PC-3 (cell line): ENCODE measurements around the gene CCNL2. TPM values are rescaled to one million over a fixed set of nuclear protein-coding genes. Genes with fewer than 3 reads are reported as not detected.

Experiments
- ATAC-seq: fragments of 200-7000 bp; cut with Tn5 transposase; 2 replicates; pipeline ENCODE4 v1.9.1; 2020; ENCODE audit warnings: mild to moderate bottlenecking, moderate library complexity
- BruUV-seq: library from RNA; stranded (reverse); fragments of 400-500 nt; replicated peaks from 2 replicates; lab custom pipeline; 2021; lab: Mats Ljungman, UMichigan
- CTCF ChIA-PET: fragments of 300-600 bp; sonication (Branson Sonifier 250); formaldehyde crosslinking; loops from one replicate; lab custom pipeline; 2022; ENCODE audit warnings: antibody characterized with exemption; lab: Charles Lee
- POLR2A ChIA-PET: fragments of 300-600 bp; sonication (Branson Sonifier 250); formaldehyde crosslinking; loops from one replicate; lab custom pipeline; 2022; ENCODE audit warnings: antibody characterized with exemption; ENCODE audit not compliant: unreplicated experiment; lab: Charles Lee
- DNase-seq: peaks from one replicate; pipeline ENCODE4 v3.0.0-alpha.2; 2015
- H2AFZ ChIP-seq: fragments of 300-600 bp; sonication (generic); 2 replicates; pipeline ENCODE4 v1.6.0; 2016; ENCODE audit warnings: antibody characterized with exemption, low read length
- H3F3A ChIP-seq: fragments of 300-600 bp; sonication (generic); one replicate; pipeline ENCODE4 v1.6.0; 2017; ENCODE audit warnings: antibody characterized with exemption, low read length, control low read depth, mild to moderate bottlenecking; ENCODE audit not compliant: unreplicated experiment
- H3K27ac ChIP-seq: fragments of 300-600 bp; sonication (generic); 2 replicates; pipeline ENCODE4 v1.5.1; 2016; ENCODE audit warnings: mild to moderate bottlenecking, low read length
- H3K27me3 ChIP-seq: fragments of 300-600 bp; sonication (generic); 2 replicates; pipeline ENCODE4 v1.6.1; 2016; ENCODE audit warnings: low read length, mixed read lengths
- H3K36me3 ChIP-seq: fragments of 300-600 bp; sonication (generic); 2 replicates; pipeline ENCODE4 v1.6.1; 2016; ENCODE audit warnings: low read depth, mixed run types, low read length, mixed read lengths
- H3K4me1 ChIP-seq: fragments of 300-600 bp; sonication (generic); 2 replicates; pipeline ENCODE4 v1.5.1; 2016; ENCODE audit warnings: low read length; ENCODE audit not compliant: insufficient read depth
- H3K4me2 ChIP-seq: fragments of 300-600 bp; sonication (generic); 2 replicates; pipeline ENCODE4 v1.6.0; 2016; ENCODE audit warnings: low read length
- H3K4me3 ChIP-seq: fragments of 300-600 bp; sonication (generic); 2 replicates; pipeline ENCODE4 v1.5.1; 2016; ENCODE audit warnings: mild to moderate bottlenecking, low read length, mixed read lengths
- H3K79me2 ChIP-seq: fragments of 300-600 bp; sonication (generic); 2 replicates; pipeline ENCODE4 v1.6.1; 2017; ENCODE audit warnings: low read length, mixed read lengths
- H3K9ac ChIP-seq: fragments of 300-600 bp; sonication (generic); 2 replicates; pipeline ENCODE4 v1.6.0; 2016; ENCODE audit warnings: mild to moderate bottlenecking, low read length
- H3K9me2 ChIP-seq: fragments of 300-600 bp; sonication (generic); replicated peaks from 2 replicates; pipeline ENCODE4 v1.6.1; 2016; ENCODE audit warnings: mixed run types, low read length, mixed read lengths
- H3K9me3 ChIP-seq: fragments of 300-600 bp; sonication (generic); 2 replicates; pipeline ENCODE4 v1.6.1; 2016; ENCODE audit warnings: low read length, mixed read lengths
- H4K20me1 ChIP-seq: fragments of 300-600 bp; sonication (generic); 2 replicates; pipeline ENCODE4 v1.6.1; 2016; ENCODE audit warnings: low read length, mixed read lengths
- CTCF ChIP-seq: fragments of 300-600 bp; sonication (generic); conservative IDR thresholded peaks from 2 replicates; pipeline ENCODE4 v1.5.1; 2017; ENCODE audit warnings: antibody characterized with exemption, low read depth, mild to moderate bottlenecking, low read length
- EZH2 ChIP-seq: fragments of 300-600 bp; sonication (generic); IDR thresholded peaks from one replicate; pipeline ENCODE4 v1.6.1; 2017; ENCODE audit warnings: antibody characterized with exemption, mild to moderate bottlenecking, low read length; ENCODE audit not compliant: unreplicated experiment
- EZH2phosphoT487 ChIP-seq: fragments of 300-600 bp; sonication (generic); IDR thresholded peaks from 2 replicates; pipeline ENCODE4 v1.6.1; 2018; ENCODE audit warnings: mild to moderate bottlenecking, antibody characterized with exemption, low read length, borderline replicate concordance
- intact Hi-C: fragments of 100-400 bp; cut with micrococcal nuclease; formaldehyde crosslinking; loops from 2 replicates; pipeline ENCODE4 v1.9.0; 2023
- total RNA-seq: library from RNA; depleted of rRNA; stranded (reverse); fragments of >200 nt; gene quantifications from 2 replicates; pipeline ENCODE4 v1.2.3, GENCODE V29; 2014

CCNL2 gene
- total RNA-seq, 1 experiment from 2014 or later: 385 TPM

DNA sequence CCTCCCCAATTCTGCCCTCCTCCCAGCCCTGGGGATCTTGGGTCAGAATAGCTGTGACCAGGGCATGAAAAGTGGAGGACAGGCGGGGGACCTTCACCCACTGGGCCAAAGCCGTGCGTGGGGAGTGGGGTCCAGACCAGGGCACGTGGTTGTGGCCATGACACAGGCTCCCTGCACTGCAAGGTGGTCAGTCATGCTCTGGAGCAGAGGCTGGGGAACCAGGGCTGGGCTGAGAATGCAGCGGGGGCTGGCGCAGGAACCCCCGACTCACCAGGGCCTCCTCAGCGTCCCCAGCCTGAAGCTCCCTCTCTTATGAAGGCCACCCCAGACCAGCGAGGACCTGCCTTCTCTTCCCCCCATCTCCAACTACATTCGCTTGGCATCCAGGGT, 52.6 kb downstream of the CCNL2 start:
- Histone ChIP-seq H4K20me1 (no peaks in the 10 kb centered on the region), H3K4me3 (peak overlapping the region; percentile 91), H3K4me2 (peak overlapping the region; percentile 98), H3K36me3 (peaks cover 14% of the 10 kb centered on the region; the same call in 1 of the 2 replicates), H3K4me1 (peaks cover 47% of the 10 kb centered on the region), H3F3A (no peaks in the 10 kb centered on the region), H2AFZ (no peak overlapping the region), H3K27me3 (no peaks in the 10 kb centered on the region), H3K9me2 (no peaks in the 10 kb centered on the region), H3K27ac (peak overlapping the region; percentile 97), H3K79me2 (peaks cover 75% of the 10 kb centered on the region), H3K9ac (peak overlapping the region; percentile 93), H3K9me3 (no peaks in the 10 kb centered on the region)
- ATAC-seq: no peak
- TF ChIP-seq EZH2 (no peak), EZH2phosphoT487 (no peak), CTCF (no peak)
- POLR2A ChIA-PET: no interaction called here
- no peak for DNase-seq
- no TSS peak for BruUV-seq
- intact Hi-C loops: no loop called here
- CTCF ChIA-PET: no interaction called here

GRCh38 chr1:1345860-1346500, 53.2 kb downstream of the CCNL2 start:
- peak overlapping the region; percentile 93 for H3K9ac ChIP-seq
- H3K27ac ChIP-seq: peak overlapping the region; percentile 97
- ChIA-PET CTCF (no interaction called here), POLR2A (no interaction called here)
- H3K36me3 ChIP-seq: peaks cover 18% of the 10 kb centered on the region; the same call in 1 of the 2 replicates
- TF ChIP-seq EZH2phosphoT487 (no peak), EZH2 (no peak), CTCF (no peak)
- peaks cover 78% of the 10 kb centered on the region for H3K79me2 ChIP-seq
- no peaks in the 10 kb centered on the region for H3K27me3 ChIP-seq
- no peaks in the 10 kb centered on the region for H3K9me3 ChIP-seq
- no peak overlapping the region for H2AFZ ChIP-seq
- BruUV-seq: no TSS peak
- no peak for ATAC-seq
- peak overlapping the region; percentile 91 for H3K4me3 ChIP-seq
- no peaks in the 10 kb centered on the region for H4K20me1 ChIP-seq
- intact Hi-C loops: loop anchor here (2.0 kb wide), 3 partner anchors 15 to 29 kb away; partner anchors contain the start of genes AURKAIP1 and TAS1R3
- DNase-seq: no peak
- no peaks in the 10 kb centered on the region for H3K9me2 ChIP-seq
- H3F3A ChIP-seq: no peaks in the 10 kb centered on the region
- peak overlapping the region; percentile 98 for H3K4me2 ChIP-seq
- H3K4me1 ChIP-seq: peaks cover 45% of the 10 kb centered on the region

DNA sequence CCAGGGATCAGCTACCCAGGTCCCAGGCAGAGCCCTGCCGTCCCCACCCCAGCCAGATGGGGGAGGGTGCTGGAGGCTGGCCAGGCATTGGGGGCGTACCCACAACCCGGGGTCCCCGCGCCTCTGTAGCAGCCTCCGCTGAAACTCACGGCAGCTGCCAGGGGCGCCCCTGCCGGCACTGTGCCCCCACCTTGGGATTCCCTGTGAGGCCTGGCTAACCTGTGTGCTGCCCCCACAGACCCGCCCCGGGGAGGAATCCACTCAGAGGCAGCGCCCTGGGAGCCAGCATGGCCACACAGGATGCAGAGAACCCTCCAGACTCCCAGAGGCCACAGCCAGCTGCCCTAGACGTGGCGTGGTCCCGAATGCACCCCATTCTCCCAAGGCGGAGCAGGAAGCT, 53.8 kb downstream of the CCNL2 start:
- no peak for TF ChIP-seq EZH2phosphoT487
- TF ChIP-seq EZH2: no peak
- no peak; the same call in 1 of the 2 replicates for TF ChIP-seq CTCF
- Histone ChIP-seq H3K4me3 (peak overlapping the region; percentile 91), H3K9ac (peak overlapping the region; percentile 93), H3K27ac (peak overlapping the region; percentile 97), H3K9me3 (no peaks in the 10 kb centered on the region), H3K4me2 (peak overlapping the region; percentile 98), H3K9me2 (no peaks in the 10 kb centered on the region), H3K27me3 (no peaks in the 10 kb centered on the region), H3K36me3 (peaks cover 24% of the 10 kb centered on the region; the same call in 1 of the 2 replicates), H3K79me2 (peaks cover 78% of the 10 kb centered on the region), H4K20me1 (no peaks in the 10 kb centered on the region), H3K4me1 (peaks cover 45% of the 10 kb centered on the region), H3F3A (no peaks in the 10 kb centered on the region), H2AFZ (no peak overlapping the region)
- peak; percentile 18 for ATAC-seq
- DNase-seq: peak; percentile 71
- CTCF ChIA-PET: no interaction called here
- POLR2A ChIA-PET: no interaction called here
- BruUV-seq: no TSS peak
- intact Hi-C loops: loop anchor here (2.0 kb wide), 3 partner anchors 15 to 29 kb away; partner anchors contain the start of genes AURKAIP1 and TAS1R3
